ENCODE measurements around the gene ZNF385B. TPM values are rescaled to one million over a fixed set of nuclear protein-coding genes. Genes with fewer than 3 reads are reported as not detected.

The ZNF385B gene
- total and polyA plus RNA-seq, 9 of the 15 experiments (the other 6 are each of a cell fraction or from before 2014, with no cell fraction given) = 0.50 TPM; not detected in 8

DNA sequence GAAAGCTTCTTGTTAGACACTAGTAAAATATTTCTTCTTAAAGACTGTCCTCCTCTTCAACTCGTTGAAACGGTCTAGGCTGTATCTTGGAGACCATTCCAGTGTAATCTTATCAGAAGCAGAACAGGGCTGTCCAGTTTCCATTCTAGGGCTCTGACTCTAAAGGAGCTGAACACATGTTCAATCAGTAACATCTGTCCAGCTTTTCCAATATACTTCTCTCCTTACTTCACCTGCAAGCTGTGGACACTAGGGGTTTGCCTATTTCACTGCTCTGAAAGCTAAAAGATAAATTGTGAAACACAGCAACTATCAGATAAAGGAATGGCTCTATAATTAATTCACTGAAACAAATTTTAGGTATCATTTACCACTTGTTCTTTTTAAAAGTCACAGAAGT, 73.8 kb downstream of the ZNF385B start (continued):
- TF ChIP-seq, protein P1, sequence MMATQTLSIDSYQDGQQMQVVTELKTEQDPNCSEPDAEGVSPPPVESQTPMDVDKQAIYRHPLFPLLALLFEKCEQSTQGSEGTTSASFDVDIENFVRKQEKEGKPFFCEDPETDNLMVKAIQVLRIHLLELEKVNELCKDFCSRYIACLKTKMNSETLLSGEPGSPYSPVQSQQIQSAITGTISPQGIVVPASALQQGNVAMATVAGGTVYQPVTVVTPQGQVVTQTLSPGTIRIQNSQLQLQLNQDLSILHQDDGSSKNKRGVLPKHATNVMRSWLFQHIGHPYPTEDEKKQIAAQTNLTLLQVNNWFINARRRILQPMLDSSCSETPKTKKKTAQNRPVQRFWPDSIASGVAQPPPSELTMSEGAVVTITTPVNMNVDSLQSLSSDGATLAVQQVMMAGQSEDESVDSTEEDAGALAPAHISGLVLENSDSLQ (IDR thresholded peaks at IDR 0.05) = no peak
- TF ChIP-seq, protein P2, sequence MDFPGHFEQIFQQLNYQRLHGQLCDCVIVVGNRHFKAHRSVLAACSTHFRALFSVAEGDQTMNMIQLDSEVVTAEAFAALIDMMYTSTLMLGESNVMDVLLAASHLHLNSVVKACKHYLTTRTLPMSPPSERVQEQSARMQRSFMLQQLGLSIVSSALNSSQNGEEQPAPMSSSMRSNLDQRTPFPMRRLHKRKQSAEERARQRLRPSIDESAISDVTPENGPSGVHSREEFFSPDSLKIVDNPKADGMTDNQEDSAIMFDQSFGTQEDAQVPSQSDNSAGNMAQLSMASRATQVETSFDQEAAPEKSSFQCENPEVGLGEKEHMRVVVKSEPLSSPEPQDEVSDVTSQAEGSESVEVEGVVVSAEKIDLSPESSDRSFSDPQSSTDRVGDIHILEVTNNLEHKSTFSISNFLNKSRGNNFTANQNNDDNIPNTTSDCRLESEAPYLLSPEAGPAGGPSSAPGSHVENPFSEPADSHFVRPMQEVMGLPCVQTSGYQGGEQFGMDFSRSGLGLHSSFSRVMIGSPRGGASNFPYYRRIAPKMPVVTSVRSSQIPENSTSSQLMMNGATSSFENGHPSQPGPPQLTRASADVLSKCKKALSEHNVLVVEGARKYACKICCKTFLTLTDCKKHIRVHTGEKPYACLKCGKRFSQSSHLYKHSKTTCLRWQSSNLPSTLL (IDR thresholded peaks at IDR 0.05) = no peak
- TF ChIP-seq ZNF197 (CRISPR knock-in tag; IDR thresholded peaks at IDR 0.05; ENCODE audit: low read depth) (no peak), ZNF696 (CRISPR knock-in tag; conservative IDR thresholded peaks at IDR 0.05) (no peak), ZNF41 (CRISPR knock-in tag; conservative IDR thresholded peaks at IDR 0.05) (no peak), TCF7L2 (IDR thresholded peaks at IDR 0.05; ENCODE audit: low read depth, low read length) (no peak), TOE1 (IDR thresholded peaks at IDR 0.05; ENCODE audit: borderline replicate concordance) (no peak), TOE1 (CRISPR knock-in tag; IDR thresholded peaks at IDR 0.05; ENCODE audit: borderline replicate concordance, low read depth) (no peak), ZNF445 (CRISPR knock-in tag; IDR thresholded peaks at IDR 0.05; ENCODE audit: low read depth) (no peak), ZNF384 (IDR thresholded peaks at IDR 0.05; ENCODE audit: low read depth, low read length) (no peak), NCOA2 (IDR thresholded peaks at IDR 0.05; ENCODE audit: partially characterized antibody in 2 of 2) (no peak)
- TF ChIP-seq, protein P3, sequence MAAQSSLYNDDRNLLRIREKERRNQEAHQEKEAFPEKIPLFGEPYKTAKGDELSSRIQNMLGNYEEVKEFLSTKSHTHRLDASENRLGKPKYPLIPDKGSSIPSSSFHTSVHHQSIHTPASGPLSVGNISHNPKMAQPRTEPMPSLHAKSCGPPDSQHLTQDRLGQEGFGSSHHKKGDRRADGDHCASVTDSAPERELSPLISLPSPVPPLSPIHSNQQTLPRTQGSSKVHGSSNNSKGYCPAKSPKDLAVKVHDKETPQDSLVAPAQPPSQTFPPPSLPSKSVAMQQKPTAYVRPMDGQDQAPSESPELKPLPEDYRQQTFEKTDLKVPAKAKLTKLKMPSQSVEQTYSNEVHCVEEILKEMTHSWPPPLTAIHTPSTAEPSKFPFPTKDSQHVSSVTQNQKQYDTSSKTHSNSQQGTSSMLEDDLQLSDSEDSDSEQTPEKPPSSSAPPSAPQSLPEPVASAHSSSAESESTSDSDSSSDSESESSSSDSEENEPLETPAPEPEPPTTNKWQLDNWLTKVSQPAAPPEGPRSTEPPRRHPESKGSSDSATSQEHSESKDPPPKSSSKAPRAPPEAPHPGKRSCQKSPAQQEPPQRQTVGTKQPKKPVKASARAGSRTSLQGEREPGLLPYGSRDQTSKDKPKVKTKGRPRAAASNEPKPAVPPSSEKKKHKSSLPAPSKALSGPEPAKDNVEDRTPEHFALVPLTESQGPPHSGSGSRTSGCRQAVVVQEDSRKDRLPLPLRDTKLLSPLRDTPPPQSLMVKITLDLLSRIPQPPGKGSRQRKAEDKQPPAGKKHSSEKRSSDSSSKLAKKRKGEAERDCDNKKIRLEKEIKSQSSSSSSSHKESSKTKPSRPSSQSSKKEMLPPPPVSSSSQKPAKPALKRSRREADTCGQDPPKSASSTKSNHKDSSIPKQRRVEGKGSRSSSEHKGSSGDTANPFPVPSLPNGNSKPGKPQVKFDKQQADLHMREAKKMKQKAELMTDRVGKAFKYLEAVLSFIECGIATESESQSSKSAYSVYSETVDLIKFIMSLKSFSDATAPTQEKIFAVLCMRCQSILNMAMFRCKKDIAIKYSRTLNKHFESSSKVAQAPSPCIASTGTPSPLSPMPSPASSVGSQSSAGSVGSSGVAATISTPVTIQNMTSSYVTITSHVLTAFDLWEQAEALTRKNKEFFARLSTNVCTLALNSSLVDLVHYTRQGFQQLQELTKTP (IDR thresholded peaks at IDR 0.05; ENCODE audit: low read depth in 1 of 2, partially characterized antibody in 2 of 2) = no peak
- TF ChIP-seq, protein P4, sequence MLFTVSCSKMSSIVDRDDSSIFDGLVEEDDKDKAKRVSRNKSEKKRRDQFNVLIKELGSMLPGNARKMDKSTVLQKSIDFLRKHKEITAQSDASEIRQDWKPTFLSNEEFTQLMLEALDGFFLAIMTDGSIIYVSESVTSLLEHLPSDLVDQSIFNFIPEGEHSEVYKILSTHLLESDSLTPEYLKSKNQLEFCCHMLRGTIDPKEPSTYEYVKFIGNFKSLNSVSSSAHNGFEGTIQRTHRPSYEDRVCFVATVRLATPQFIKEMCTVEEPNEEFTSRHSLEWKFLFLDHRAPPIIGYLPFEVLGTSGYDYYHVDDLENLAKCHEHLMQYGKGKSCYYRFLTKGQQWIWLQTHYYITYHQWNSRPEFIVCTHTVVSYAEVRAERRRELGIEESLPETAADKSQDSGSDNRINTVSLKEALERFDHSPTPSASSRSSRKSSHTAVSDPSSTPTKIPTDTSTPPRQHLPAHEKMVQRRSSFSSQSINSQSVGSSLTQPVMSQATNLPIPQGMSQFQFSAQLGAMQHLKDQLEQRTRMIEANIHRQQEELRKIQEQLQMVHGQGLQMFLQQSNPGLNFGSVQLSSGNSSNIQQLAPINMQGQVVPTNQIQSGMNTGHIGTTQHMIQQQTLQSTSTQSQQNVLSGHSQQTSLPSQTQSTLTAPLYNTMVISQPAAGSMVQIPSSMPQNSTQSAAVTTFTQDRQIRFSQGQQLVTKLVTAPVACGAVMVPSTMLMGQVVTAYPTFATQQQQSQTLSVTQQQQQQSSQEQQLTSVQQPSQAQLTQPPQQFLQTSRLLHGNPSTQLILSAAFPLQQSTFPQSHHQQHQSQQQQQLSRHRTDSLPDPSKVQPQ (CRISPR knock-in tag; IDR thresholded peaks at IDR 0.05; ENCODE audit: borderline replicate concordance) = no peak
- TF ChIP-seq, protein P5, sequence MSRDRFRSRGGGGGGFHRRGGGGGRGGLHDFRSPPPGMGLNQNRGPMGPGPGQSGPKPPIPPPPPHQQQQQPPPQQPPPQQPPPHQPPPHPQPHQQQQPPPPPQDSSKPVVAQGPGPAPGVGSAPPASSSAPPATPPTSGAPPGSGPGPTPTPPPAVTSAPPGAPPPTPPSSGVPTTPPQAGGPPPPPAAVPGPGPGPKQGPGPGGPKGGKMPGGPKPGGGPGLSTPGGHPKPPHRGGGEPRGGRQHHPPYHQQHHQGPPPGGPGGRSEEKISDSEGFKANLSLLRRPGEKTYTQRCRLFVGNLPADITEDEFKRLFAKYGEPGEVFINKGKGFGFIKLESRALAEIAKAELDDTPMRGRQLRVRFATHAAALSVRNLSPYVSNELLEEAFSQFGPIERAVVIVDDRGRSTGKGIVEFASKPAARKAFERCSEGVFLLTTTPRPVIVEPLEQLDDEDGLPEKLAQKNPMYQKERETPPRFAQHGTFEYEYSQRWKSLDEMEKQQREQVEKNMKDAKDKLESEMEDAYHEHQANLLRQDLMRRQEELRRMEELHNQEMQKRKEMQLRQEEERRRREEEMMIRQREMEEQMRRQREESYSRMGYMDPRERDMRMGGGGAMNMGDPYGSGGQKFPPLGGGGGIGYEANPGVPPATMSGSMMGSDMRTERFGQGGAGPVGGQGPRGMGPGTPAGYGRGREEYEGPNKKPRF (IDR thresholded peaks at IDR 0.05; ENCODE audit: low read depth, low read length) = no peak
